GM21528 (cell line): ENCODE data around the gene NKAPL.
A peak's percentile ranks its signal among the peaks of the same experiment; 100 is the strongest.

ENCODE experiments used
- ATAC-seq: cut with Tn5 transposase; IDR thresholded peaks from one replicate; pipeline ENCODE4 v1.9.1; 2021; ENCODE audit warnings: mild to moderate bottlenecking, moderate library complexity; ENCODE audit not compliant: unreplicated experiment, low FRiP score

NKAPL gene

GRCh38 chr6:28258877-28259777 lies at the start of gene NKAPL:
Gene NKAPL (plus strand): TSS chr6:28259297. CDS start chr6:28259372, 75 bp downstream.
- ATAC-seq = no peak

GRCh38 chr6:28209753-28210535 lies 49.2 kb upstream of the NKAPL start:
- no peak for ATAC-seq

- peak; percentile 37 for ATAC-seq
Observed at GRCh38 chr6:28211840-28212509, 47.1 kb upstream of the NKAPL start.

GRCh38 chr6:28212510-28213212 lies 46.4 kb upstream of the NKAPL start:
- peak; percentile 50 for ATAC-seq

- no peak for ATAC-seq
Observed at GRCh38 chr6:28213213-28213523, 45.9 kb upstream of the NKAPL start.

- no peak for ATAC-seq
Observed at GRCh38 chr6:28215425-28215824, 43.7 kb upstream of the NKAPL start.

GRCh38 chr6:28217890-28218289 lies 41.2 kb upstream of the NKAPL start:
- no peak for ATAC-seq

- ATAC-seq = peak; percentile 77
Observed at GRCh38 chr6:28218312-28219248, 40.5 kb upstream of the NKAPL start.

GRCh38 chr6:28220257-28221133 lies 38.6 kb upstream of the NKAPL start:
- ATAC-seq = no peak

- no peak for ATAC-seq
Observed at GRCh38 chr6:28224131-28225055, 34.7 kb upstream of the NKAPL start.

GRCh38 chr6:28225056-28225834 lies 33.9 kb upstream of the NKAPL start, which contains the start of gene ZSCAN9:
Gene ZSCAN9 (plus strand): TSS chr6:28225275. CDS start chr6:28227085, 1,810 bp downstream.
- ATAC-seq = peak; percentile 81

GRCh38 chr6:28226460-28226859 lies 32.6 kb upstream of the NKAPL start:
- ATAC-seq = no peak

- no peak for ATAC-seq
Observed at GRCh38 chr6:28232785-28233184, 26.3 kb upstream of the NKAPL start.

- ATAC-seq = no peak
Observed at GRCh38 chr6:28235912-28236452, 23.1 kb upstream of the NKAPL start.

GRCh38 chr6:28239636-28240035 lies 19.5 kb upstream of the NKAPL start:
- ATAC-seq = no peak

GRCh38 chr6:28240471-28240870 lies 18.6 kb upstream of the NKAPL start:
- ATAC-seq = no peak
